ENCODE data around the gene SP110. TPM values are rescaled to one million over a fixed set of nuclear protein-coding genes. Genes with fewer than 3 reads are reported as not detected.
"Not testable (repeated sequence)": the region's sequence is repeated elsewhere in the genome, so short reads cannot be mapped to it uniquely, and the experiment has no call there.

The SP110 gene
- total RNA-seq, 1 donor from 2014 or later: 29.6 TPM

- no peaks in the 10 kb centered on the region for H3K9me3 Mint-ChIP-seq
- no peaks in the 10 kb centered on the region for H3K27me3 Mint-ChIP-seq (ENCODE audit: low read depth)
- no peak overlapping the region for H3K4me3 Mint-ChIP-seq
- peaks cover 13% of the 10 kb centered on the region for H3K4me1 Mint-ChIP-seq
- H3K36me3 Mint-ChIP-seq: no peaks in the 10 kb centered on the region
- DNase-seq (ENCODE audit: low spot score in 2 of 2, unreplicated experiment in 2 of 2): no peak
- H3K27ac Mint-ChIP-seq: no peak overlapping the region
- no peak for TF ChIP-seq CTCF (IDR thresholded peaks at IDR 0.05; ENCODE audit: unreplicated experiment)
Observed at GRCh38 chr2:230224458-230224857, 4.7 kb upstream of the SP110 start.

- not testable (repeated sequence) for H3K9me3 Mint-ChIP-seq; H3K36me3 Mint-ChIP-seq; H3K4me3 Mint-ChIP-seq; H3K27me3 Mint-ChIP-seq (ENCODE audit: low read depth); DNase-seq (ENCODE audit: low spot score in 2 of 2, unreplicated experiment in 2 of 2)
- Mint-ChIP-seq H3K4me1 (peaks cover 23% of the 10 kb centered on the region), H3K27ac (peak overlapping the region; percentile 71)
Observed at GRCh38 chr2:230222829-230223228, 3.0 kb upstream of the SP110 start.

- no peaks in the 10 kb centered on the region for H3K27me3 Mint-ChIP-seq (ENCODE audit: low read depth)
- H3K4me3 Mint-ChIP-seq: no peak overlapping the region
- no peaks in the 10 kb centered on the region for H3K9me3 Mint-ChIP-seq
- peaks cover 27% of the 10 kb centered on the region for H3K4me1 Mint-ChIP-seq
- peak overlapping the region; percentile 17 for H3K27ac Mint-ChIP-seq
- H3K36me3 Mint-ChIP-seq: peaks cover 2% of the 10 kb centered on the region
- TF ChIP-seq CTCF (IDR thresholded peaks at IDR 0.05; ENCODE audit: unreplicated experiment): no peak
- DNase-seq (ENCODE audit: low spot score in 2 of 2, unreplicated experiment in 2 of 2): no peak
Observed at GRCh38 chr2:230221493-230221892, 1.7 kb upstream of the SP110 start.

- Mint-ChIP-seq H3K27ac (peak overlapping the region; percentile 97), H3K9me3 (no peaks in the 10 kb centered on the region), H3K4me3 (peak overlapping the region; percentile 93), H3K36me3 (peaks cover 9% of the 10 kb centered on the region), H3K4me1 (peaks cover 27% of the 10 kb centered on the region), H3K27me3 (ENCODE audit: low read depth) (no peaks in the 10 kb centered on the region)
- no peak for TF ChIP-seq CTCF (IDR thresholded peaks at IDR 0.05; ENCODE audit: unreplicated experiment)
- DNase-seq (ENCODE audit: low spot score in 2 of 2, unreplicated experiment in 2 of 2): no peak
Observed at GRCh38 chr2:230220347-230220969, 674 bp upstream of the SP110 start.

- Mint-ChIP-seq H3K27ac (peak overlapping the region; percentile 22), H3K27me3 (ENCODE audit: low read depth) (no peaks in the 10 kb centered on the region), H3K4me1 (peaks cover 27% of the 10 kb centered on the region), H3K9me3 (no peaks in the 10 kb centered on the region), H3K4me3 (peak overlapping the region; percentile 30), H3K36me3 (peaks cover 17% of the 10 kb centered on the region)
- no peak for TF ChIP-seq CTCF (IDR thresholded peaks at IDR 0.05; ENCODE audit: unreplicated experiment)
- no peak for DNase-seq (ENCODE audit: low spot score in 2 of 2, unreplicated experiment in 2 of 2)
Observed at GRCh38 chr2:230218421-230218820, 1.4 kb downstream of the SP110 start.

- peaks cover 22% of the 10 kb centered on the region for H3K36me3 Mint-ChIP-seq
- no peak for TF ChIP-seq CTCF (IDR thresholded peaks at IDR 0.05; ENCODE audit: unreplicated experiment)
- H3K9me3 Mint-ChIP-seq: no peaks in the 10 kb centered on the region
- H3K27ac Mint-ChIP-seq: no peak overlapping the region
- no peaks in the 10 kb centered on the region for H3K27me3 Mint-ChIP-seq (ENCODE audit: low read depth)
- no peak for DNase-seq (ENCODE audit: low spot score in 2 of 2, unreplicated experiment in 2 of 2)
- H3K4me1 Mint-ChIP-seq: peaks cover 23% of the 10 kb centered on the region
- no peak overlapping the region for H3K4me3 Mint-ChIP-seq
Observed at GRCh38 chr2:230217424-230217823, 2.4 kb downstream of the SP110 start.
